Activated CD4-positive, alpha-beta memory T cell treated with anti-CD3 and anti-CD28 coated beads for 36 hours (primary cell): ENCODE results near the gene EIF4G3. TPM values are rescaled to one million over a fixed set of nuclear protein-coding genes. Genes with fewer than 3 reads are reported as not detected.
A peak's percentile ranks its signal among the peaks of the same experiment; 100 is the strongest.

ENCODE experiments used
- CTCF ChIA-PET: fragments of 350-600 bp; sonication (Branson Sonifier 250); formaldehyde crosslinking; loops from one replicate; lab custom pipeline; 2021; ENCODE audit warnings: antibody characterized with exemption, inconsistent platforms; lab: Charles Lee
- POLR2A ChIA-PET: fragments of 350-600 bp; sonication (Branson Sonifier 250); formaldehyde crosslinking; loops from one replicate; lab custom pipeline; 2021; ENCODE audit warnings: antibody characterized with exemption; lab: Charles Lee
- DNase-seq: peaks from one replicate; pipeline ENCODE4 v3.0.0-alpha.2; 2020
- H3K27ac Mint-ChIP-seq: one replicate; pipeline ENCODE4 v1.8.0; 2021; ENCODE audit warnings: mixed read lengths
- H3K27me3 Mint-ChIP-seq: one replicate; pipeline ENCODE4 v1.8.0; 2021; ENCODE audit warnings: mixed read lengths
- H3K36me3 Mint-ChIP-seq: one replicate; pipeline ENCODE4 v1.8.0; 2021; ENCODE audit warnings: mixed read lengths
- H3K4me1 Mint-ChIP-seq: one replicate; pipeline ENCODE4 v1.8.0; 2021; ENCODE audit warnings: low read depth, mixed read lengths
- H3K4me3 Mint-ChIP-seq: one replicate; pipeline ENCODE4 v1.8.0; 2021; ENCODE audit warnings: mild to moderate bottlenecking, mixed read lengths
- H3K9me3 Mint-ChIP-seq: one replicate; pipeline ENCODE4 v1.8.0; 2021; ENCODE audit warnings: mixed read lengths
- intact Hi-C: fragments of 100-400 bp; cut with micrococcal nuclease; formaldehyde crosslinking; loops from one replicate; pipeline ENCODE4 v1.15.1; 2023
- total RNA-seq, 2 experiments: library from RNA; stranded (reverse); gene quantifications; one replicate each; pipeline ENCODE4 v1.2.3, GENCODE V29; 2021

EIF4G3 gene
- total RNA-seq, 2 experiments from 2014 or later, result 39.9 to 42.7 TPM

DNA sequence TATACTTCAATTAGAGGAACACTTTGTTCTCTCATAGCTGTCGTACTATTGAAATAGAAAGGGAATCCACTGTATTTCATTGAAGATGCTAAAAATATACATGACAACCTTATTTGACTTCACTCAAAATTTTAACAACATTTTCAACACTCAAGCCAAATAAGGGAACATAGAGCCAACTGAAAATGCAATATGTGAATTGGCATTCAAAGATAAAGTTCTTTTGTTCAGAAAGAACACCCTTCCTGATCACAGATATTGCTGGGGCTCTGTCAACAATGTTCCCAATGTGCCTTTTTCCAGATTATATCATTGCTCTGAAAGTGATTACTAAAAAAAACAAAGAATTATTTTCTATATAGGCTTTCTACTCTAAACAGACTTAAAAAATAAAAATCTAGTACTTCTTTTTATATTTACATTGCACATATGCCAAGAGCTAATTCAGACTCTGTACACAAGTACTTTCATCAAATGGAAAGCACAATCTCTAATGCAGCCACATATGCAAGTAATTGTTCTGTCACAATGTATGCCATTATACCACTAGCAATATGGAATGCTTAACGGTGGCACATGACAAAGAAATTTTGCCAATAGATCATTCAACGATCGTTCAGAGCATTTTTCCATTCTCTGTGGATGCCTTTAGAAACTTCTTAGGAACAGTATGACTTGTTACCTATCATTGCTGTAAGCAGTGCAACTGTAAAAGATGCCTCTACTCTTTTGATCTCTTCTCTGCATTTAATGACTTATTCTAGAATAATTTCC lies 171.0 kb downstream of the EIF4G3 start:
- intact Hi-C loops, result no loop called here
- H3K9me3 Mint-ChIP-seq, result no peaks in the 10 kb centered on the region
- ChIA-PET POLR2A (no interaction called here), CTCF (no interaction called here)
- H3K4me3 Mint-ChIP-seq, result no peak overlapping the region
- peaks cover 9% of the 10 kb centered on the region for H3K36me3 Mint-ChIP-seq
- no peaks in the 10 kb centered on the region for H3K27me3 Mint-ChIP-seq
- no peak for DNase-seq
- H3K4me1 Mint-ChIP-seq, result no peaks in the 10 kb centered on the region
- no peak overlapping the region for H3K27ac Mint-ChIP-seq

DNA sequence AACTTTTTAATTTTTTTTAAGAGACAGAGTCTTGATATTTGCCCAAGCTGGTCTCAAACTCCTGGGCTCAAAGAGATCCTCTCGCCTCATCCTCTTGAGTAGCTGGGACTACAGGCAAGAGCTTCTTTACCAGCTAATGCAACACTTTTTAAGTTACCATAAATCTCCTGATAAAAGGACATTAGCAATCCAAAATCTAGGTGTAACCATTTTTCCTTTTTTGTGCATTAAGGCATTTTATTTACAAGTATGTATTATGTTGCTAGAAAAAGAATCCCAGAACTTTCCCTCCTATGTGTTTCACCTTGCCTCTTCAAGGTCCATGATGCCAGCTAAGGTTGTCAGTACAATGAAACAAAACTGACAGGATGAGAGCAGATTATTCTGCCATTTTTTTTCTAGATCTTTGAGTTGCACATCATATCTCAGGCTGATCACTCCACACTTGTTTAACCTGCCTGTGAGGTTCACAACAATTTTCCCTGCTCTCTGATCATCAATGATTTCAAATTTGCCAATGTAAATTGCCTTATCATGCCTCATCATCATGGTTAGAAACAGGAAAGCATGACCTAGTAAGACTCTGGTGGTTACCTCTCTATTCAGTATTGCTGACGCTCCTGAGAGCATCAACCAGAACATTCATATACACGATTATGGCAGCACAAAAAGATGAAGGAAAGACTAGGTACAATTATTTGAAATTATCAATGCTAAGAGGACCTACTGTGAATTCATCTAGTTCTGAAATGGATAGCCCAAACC lies 173.2 kb downstream of the EIF4G3 start:
- H3K36me3 Mint-ChIP-seq, result peaks cover 9% of the 10 kb centered on the region
- H3K9me3 Mint-ChIP-seq, result no peaks in the 10 kb centered on the region
- intact Hi-C loops, result no loop called here
- no peak overlapping the region for H3K4me3 Mint-ChIP-seq
- DNase-seq, result no peak
- H3K4me1 Mint-ChIP-seq, result peaks cover 3% of the 10 kb centered on the region
- ChIA-PET POLR2A (no interaction called here), CTCF (no interaction called here)
- H3K27ac Mint-ChIP-seq, result no peak overlapping the region
- no peaks in the 10 kb centered on the region for H3K27me3 Mint-ChIP-seq

GRCh38 chr1:21001042-21001441 lies 175.7 kb downstream of the EIF4G3 start:
- H3K9me3 Mint-ChIP-seq, result no peaks in the 10 kb centered on the region
- ChIA-PET CTCF (interaction anchor here (1.6 kb wide), 1 partner anchor 304 kb away, joined by 4 read pairs; no protein-coding TSS in a partner anchor), POLR2A (no interaction called here)
- DNase-seq, result no peak
- H3K4me1 Mint-ChIP-seq, result peaks cover 3% of the 10 kb centered on the region
- intact Hi-C loops, result no loop called here
- H3K27ac Mint-ChIP-seq, result no peak overlapping the region
- peaks cover 9% of the 10 kb centered on the region for H3K36me3 Mint-ChIP-seq
- H3K4me3 Mint-ChIP-seq, result no peak overlapping the region
- H3K27me3 Mint-ChIP-seq, result no peaks in the 10 kb centered on the region

DNA sequence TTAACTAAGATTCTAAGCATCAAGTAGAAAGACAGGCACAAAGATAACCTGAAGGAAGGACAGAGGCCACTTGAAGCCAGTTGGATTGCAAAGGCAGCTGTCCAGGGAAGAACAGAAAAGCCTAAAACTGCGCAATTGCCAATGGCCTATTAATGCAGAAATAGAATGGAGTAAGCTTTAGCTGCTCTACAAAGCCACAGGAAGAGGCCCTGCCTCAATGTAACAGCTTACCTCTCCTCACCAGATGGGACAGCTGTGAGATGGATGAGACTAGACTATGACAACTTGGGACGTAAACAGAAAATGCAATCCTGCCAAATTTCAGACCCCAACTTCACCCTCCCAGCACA lies 176.5 kb downstream of the EIF4G3 start:
- intact Hi-C loops, result no loop called here
- Mint-ChIP-seq H3K36me3 (peaks cover 9% of the 10 kb centered on the region), H3K9me3 (no peaks in the 10 kb centered on the region), H3K27me3 (no peaks in the 10 kb centered on the region), H3K4me3 (no peak overlapping the region), H3K4me1 (peaks cover 3% of the 10 kb centered on the region), H3K27ac (no peak overlapping the region)
- CTCF ChIA-PET, result no interaction called here
- POLR2A ChIA-PET, result interaction anchor here (0.7 kb wide), 1 partner anchor 68 kb away, joined by 4 read pairs; no protein-coding TSS in a partner anchor
- DNase-seq, result no peak

DNA sequence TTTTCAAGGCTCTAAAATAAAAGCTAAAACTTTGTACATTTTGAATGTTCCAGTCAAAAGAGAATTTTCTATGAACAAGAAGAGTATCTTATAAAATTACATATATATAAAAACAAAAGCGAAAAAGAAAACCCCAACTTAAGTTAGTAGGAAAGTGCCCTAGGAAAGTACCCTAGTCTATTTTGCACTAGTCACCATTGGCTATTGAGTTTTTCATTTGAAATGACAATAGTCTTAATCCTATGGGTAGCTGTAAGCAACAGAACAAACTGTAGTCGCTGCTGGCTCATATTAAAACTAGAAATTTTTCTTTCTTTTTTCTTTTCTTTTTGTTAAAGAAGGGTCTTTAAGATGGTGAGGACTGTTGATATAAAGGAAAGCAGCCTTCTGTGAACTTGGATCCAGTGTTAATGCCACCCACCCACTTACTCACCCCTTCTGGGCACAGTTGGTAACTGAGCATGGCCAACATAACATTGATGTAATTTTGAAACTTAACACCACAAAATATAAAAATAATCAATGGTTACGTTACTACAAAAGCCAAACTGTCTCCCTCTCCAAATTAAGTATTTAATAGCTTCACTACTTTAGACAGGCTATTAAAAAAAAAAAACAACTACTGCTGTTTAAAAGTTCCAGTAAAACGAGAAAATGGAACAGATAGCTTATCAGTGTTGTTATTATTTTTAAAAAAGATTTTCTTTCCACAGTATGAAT lies 177.0 kb downstream of the EIF4G3 start:
- intact Hi-C loops, result loop anchor here (10.0 kb wide), 1 partner anchor 175 kb away; the partner anchor contains the start of gene EIF4G3
- no peak for DNase-seq
- H3K27ac Mint-ChIP-seq, result no peak overlapping the region
- H3K4me1 Mint-ChIP-seq, result peaks cover 3% of the 10 kb centered on the region
- H3K4me3 Mint-ChIP-seq, result no peak overlapping the region
- H3K36me3 Mint-ChIP-seq, result peaks cover 9% of the 10 kb centered on the region
- no peaks in the 10 kb centered on the region for H3K27me3 Mint-ChIP-seq
- ChIA-PET POLR2A (interaction anchor here (0.7 kb wide), 1 partner anchor 68 kb away, joined by 4 read pairs; no protein-coding TSS in a partner anchor), CTCF (interaction anchor here (2.1 kb wide), 1 partner anchor 195 kb away, joined by 8 read pairs; no protein-coding TSS in a partner anchor)
- H3K9me3 Mint-ChIP-seq, result no peaks in the 10 kb centered on the region

- POLR2A ChIA-PET, result no interaction called here
- H3K4me3 Mint-ChIP-seq, result no peak overlapping the region
- peaks cover 3% of the 10 kb centered on the region for H3K4me1 Mint-ChIP-seq
- no peaks in the 10 kb centered on the region for H3K27me3 Mint-ChIP-seq
- DNase-seq, result no peak
- CTCF ChIA-PET, result interaction anchor here (2.1 kb wide), 1 partner anchor 196 kb away, joined by 8 read pairs; no protein-coding TSS in a partner anchor
- no peak overlapping the region for H3K27ac Mint-ChIP-seq
- no peaks in the 10 kb centered on the region for H3K9me3 Mint-ChIP-seq
- intact Hi-C loops, result loop anchor here (10.0 kb wide), 1 partner anchor 176 kb away; the partner anchor contains the start of gene EIF4G3
- H3K36me3 Mint-ChIP-seq, result peaks cover 9% of the 10 kb centered on the region
Observed at GRCh38 chr1:20998826-20999225, 177.9 kb downstream of the EIF4G3 start.

- no peak for DNase-seq
- H3K4me3 Mint-ChIP-seq, result no peak overlapping the region
- ChIA-PET CTCF (interaction anchor here (2.1 kb wide), 1 partner anchor 197 kb away, joined by 8 read pairs; no protein-coding TSS in a partner anchor), POLR2A (interaction anchor here (0.6 to 0.7 kb wide), 2 partner anchors 133 to 563 kb away, joined by 3 read pairs; no protein-coding TSS in a partner anchor)
- peaks cover 14% of the 10 kb centered on the region for H3K4me1 Mint-ChIP-seq
- no peak overlapping the region for H3K27ac Mint-ChIP-seq
- H3K36me3 Mint-ChIP-seq, result peaks cover 9% of the 10 kb centered on the region
- H3K27me3 Mint-ChIP-seq, result no peaks in the 10 kb centered on the region
- H3K9me3 Mint-ChIP-seq, result no peaks in the 10 kb centered on the region
- intact Hi-C loops, result loop anchor here (10.0 kb wide), 1 partner anchor 177 kb away; the partner anchor contains the start of gene EIF4G3
Observed at GRCh38 chr1:20997602-20998224, 179.0 kb downstream of the EIF4G3 start.

DNA sequence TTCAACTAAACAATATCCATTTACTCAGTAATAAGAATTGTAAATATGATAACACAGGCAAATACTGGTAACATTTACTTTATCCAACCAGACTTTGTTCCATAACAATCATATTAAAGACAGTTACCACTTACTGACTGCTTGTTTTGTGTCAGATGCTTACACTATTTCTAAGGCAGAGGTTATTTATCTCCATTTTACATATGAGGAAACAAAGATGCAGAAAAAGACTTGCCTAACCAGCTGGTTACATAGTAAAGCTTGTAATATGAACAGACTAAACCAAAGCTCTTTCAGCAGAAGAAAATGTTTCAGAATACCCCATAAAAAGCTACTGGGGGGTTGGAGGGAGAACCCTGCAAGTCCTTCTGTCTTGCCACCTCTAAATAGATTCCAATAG lies 180.1 kb downstream of the EIF4G3 start:
- intact Hi-C loops, result loop anchor here (10.0 kb wide), 1 partner anchor 178 kb away; the partner anchor contains the start of gene EIF4G3
- CTCF ChIA-PET, result no interaction called here
- H3K4me3 Mint-ChIP-seq, result no peak overlapping the region

DNA sequence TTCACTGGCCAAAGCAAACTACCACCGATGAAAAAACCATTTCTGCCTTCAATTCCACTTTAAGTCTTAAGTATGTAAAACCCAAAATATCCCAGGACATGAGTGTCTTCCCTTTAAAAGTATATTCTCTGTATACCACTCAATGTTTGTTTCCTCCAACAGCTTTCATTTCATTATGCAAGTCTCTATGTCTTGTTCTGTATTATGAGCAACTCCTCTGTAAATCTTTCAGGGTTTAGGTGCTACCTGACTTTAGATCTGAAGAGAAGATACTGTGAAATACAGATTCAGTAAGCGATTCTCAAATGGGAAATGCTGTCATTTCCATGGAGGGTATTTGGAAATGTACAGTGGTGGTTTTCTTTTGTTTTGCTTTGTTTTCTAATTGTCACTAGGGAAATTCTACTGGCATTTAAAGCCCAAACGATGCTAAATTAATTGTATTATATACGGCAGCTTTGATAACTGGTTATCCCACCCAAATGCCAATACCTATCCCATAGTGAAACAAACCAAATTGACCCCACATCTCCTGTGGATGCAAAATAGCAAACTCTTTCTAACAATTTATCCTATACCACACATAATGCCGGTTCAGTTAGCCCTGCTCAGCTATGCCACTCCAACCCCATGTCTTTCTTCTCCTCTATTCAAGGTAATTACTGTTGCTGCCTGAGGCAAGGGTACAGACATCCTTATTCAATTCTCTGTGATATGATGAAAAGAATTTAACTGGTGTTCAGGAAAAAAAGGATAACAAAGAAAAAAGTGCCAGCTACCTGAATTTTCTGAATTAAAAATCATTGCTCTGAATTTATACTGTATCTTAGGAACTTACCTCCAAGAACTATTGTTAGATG lies 182.8 kb downstream of the EIF4G3 start:
- H3K27me3 Mint-ChIP-seq, result no peaks in the 10 kb centered on the region
- no peaks in the 10 kb centered on the region for H3K36me3 Mint-ChIP-seq
- ChIA-PET POLR2A (no interaction called here), CTCF (no interaction called here)
- peaks cover 24% of the 10 kb centered on the region for H3K4me1 Mint-ChIP-seq
- intact Hi-C loops, result loop anchor here (10.0 kb wide), 1 partner anchor 181 kb away; the partner anchor contains the start of gene EIF4G3
- no peak for DNase-seq
- no peaks in the 10 kb centered on the region for H3K9me3 Mint-ChIP-seq
- no peak overlapping the region for H3K4me3 Mint-ChIP-seq
- H3K27ac Mint-ChIP-seq, result no peak overlapping the region

More for the DNA sequence above, 180.1 kb downstream of the EIF4G3 start:
- Mint-ChIP-seq H3K27me3 (no peaks in the 10 kb centered on the region), H3K4me1 (peaks cover 26% of the 10 kb centered on the region), H3K27ac (no peak overlapping the region), H3K9me3 (no peaks in the 10 kb centered on the region), H3K36me3 (peaks cover 8% of the 10 kb centered on the region)
- POLR2A ChIA-PET, result no interaction called here
- DNase-seq, result no peak

- H3K4me1 Mint-ChIP-seq, result peaks cover 24% of the 10 kb centered on the region
- CTCF ChIA-PET, result no interaction called here
- peak overlapping the region; percentile 40 for H3K4me3 Mint-ChIP-seq
- H3K27ac Mint-ChIP-seq, result peak overlapping the region; percentile 75
- no peaks in the 10 kb centered on the region for H3K36me3 Mint-ChIP-seq
- no peak for DNase-seq
- no peaks in the 10 kb centered on the region for H3K9me3 Mint-ChIP-seq
- POLR2A ChIA-PET, result interaction anchor here (1.4 kb wide), 1 partner anchor 59 kb away, joined by 3 read pairs; no protein-coding TSS in a partner anchor
- no peaks in the 10 kb centered on the region for H3K27me3 Mint-ChIP-seq
- intact Hi-C loops, result loop anchor here (1.0 to 10.0 kb wide), 3 partner anchors 30 to 182 kb away; partner anchors contain the start of gene EIF4G3
Observed at GRCh38 chr1:20992322-20993056, 184.2 kb downstream of the EIF4G3 start.
